ENCODE data around the gene LRP1.

Gene LRP1

GRCh38 chr12:57094208-57095160, 33.8 kb upstream of the LRP1 start (continued):
- TF ChIP-seq POU6F1 (CRISPR knock-in tag; IDR thresholded peaks at IDR 0.05; ENCODE audit: borderline replicate concordance, low read depth) (no peak), ZFP3 (CRISPR knock-in tag; IDR thresholded peaks at IDR 0.05) (no peak), PATZ1 (CRISPR knock-in tag; IDR thresholded peaks at IDR 0.05; ENCODE audit: borderline replicate concordance) (no peak), ESRRG (CRISPR knock-in tag; IDR thresholded peaks at IDR 0.05) (no peak), ZC3H10 (CRISPR knock-in tag; IDR thresholded peaks at IDR 0.05) (no peak), SNAI2 (CRISPR knock-in tag; IDR thresholded peaks at IDR 0.05) (no peak)

- TF ChIP-seq CSDC2 (CRISPR knock-in tag; IDR thresholded peaks at IDR 0.05) = no peak
- TF ChIP-seq ARNTL (CRISPR knock-in tag; IDR thresholded peaks at IDR 0.05; ENCODE audit: borderline replicate concordance, low read depth) = no peak
- no peak for TF ChIP-seq ZNF8 (CRISPR knock-in tag; IDR thresholded peaks at IDR 0.05)
- TF ChIP-seq OSR1 (CRISPR knock-in tag; IDR thresholded peaks at IDR 0.05) = no peak
- no peak for TF ChIP-seq TOX (CRISPR knock-in tag; IDR thresholded peaks at IDR 0.05; ENCODE audit: borderline replicate concordance)
Observed at GRCh38 chr12:57095440-57095839, 32.8 kb upstream of the LRP1 start.

GRCh38 chr12:57096099-57096572, 32.1 kb upstream of the LRP1 start:
- TF ChIP-seq ZNF565 (CRISPR knock-in tag; conservative IDR thresholded peaks at IDR 0.05; ENCODE audit: low read depth) = no peak
- no peak for TF ChIP-seq BACH2 (CRISPR knock-in tag; IDR thresholded peaks at IDR 0.05; ENCODE audit: borderline replicate concordance)
- no peak for TF ChIP-seq ZC3H10 (CRISPR knock-in tag; IDR thresholded peaks at IDR 0.05)
- no peak for TF ChIP-seq ARNTL (CRISPR knock-in tag; IDR thresholded peaks at IDR 0.05; ENCODE audit: borderline replicate concordance, low read depth)
- TF ChIP-seq OSR1 (CRISPR knock-in tag; IDR thresholded peaks at IDR 0.05) = no peak
- no peak for TF ChIP-seq PATZ1 (CRISPR knock-in tag; IDR thresholded peaks at IDR 0.05; ENCODE audit: borderline replicate concordance)
- TF ChIP-seq GLIS3 (CRISPR knock-in tag; IDR thresholded peaks at IDR 0.05) = no peak
- no peak for TF ChIP-seq ZNF8 (CRISPR knock-in tag; IDR thresholded peaks at IDR 0.05)
- no peak for TF ChIP-seq SNAI2 (CRISPR knock-in tag; IDR thresholded peaks at IDR 0.05)
- TF ChIP-seq ZNF70 (CRISPR knock-in tag; IDR thresholded peaks at IDR 0.05) = no peak
- TF ChIP-seq ISL1 (CRISPR knock-in tag; IDR thresholded peaks at IDR 0.05) = no peak
- no peak for TF ChIP-seq CSDC2 (CRISPR knock-in tag; IDR thresholded peaks at IDR 0.05)
- TF ChIP-seq CREB5 (CRISPR knock-in tag; IDR thresholded peaks at IDR 0.05; ENCODE audit: low read depth) = no peak
- TF ChIP-seq ZFP3 (CRISPR knock-in tag; IDR thresholded peaks at IDR 0.05) = no peak
- TF ChIP-seq PPARA (CRISPR knock-in tag; IDR thresholded peaks at IDR 0.05; ENCODE audit: borderline replicate concordance) = no peak
- no peak for TF ChIP-seq ZFP30 (CRISPR knock-in tag; IDR thresholded peaks at IDR 0.05)
- no peak for TF ChIP-seq POU6F1 (CRISPR knock-in tag; IDR thresholded peaks at IDR 0.05; ENCODE audit: borderline replicate concordance, low read depth)
- TF ChIP-seq CSRNP3 (CRISPR knock-in tag; IDR thresholded peaks at IDR 0.05) = no peak
- TF ChIP-seq TCF4 (CRISPR knock-in tag; IDR thresholded peaks at IDR 0.05; ENCODE audit: borderline replicate concordance) = no peak
- ATAC-seq = peak; percentile 44

More at GRCh38 chr12:57095440-57095839, 32.8 kb upstream of the LRP1 start:
- no peak for ATAC-seq
